Measurements from ENCODE around the gene ZNF644.
A peak's percentile ranks its signal among the peaks of the same experiment; 100 is the strongest.
"Not testable (repeated sequence)": the region's sequence is repeated elsewhere in the genome, so short reads cannot be mapped to it uniquely, and the experiment has no call there.

Gene ZNF644

DNA sequence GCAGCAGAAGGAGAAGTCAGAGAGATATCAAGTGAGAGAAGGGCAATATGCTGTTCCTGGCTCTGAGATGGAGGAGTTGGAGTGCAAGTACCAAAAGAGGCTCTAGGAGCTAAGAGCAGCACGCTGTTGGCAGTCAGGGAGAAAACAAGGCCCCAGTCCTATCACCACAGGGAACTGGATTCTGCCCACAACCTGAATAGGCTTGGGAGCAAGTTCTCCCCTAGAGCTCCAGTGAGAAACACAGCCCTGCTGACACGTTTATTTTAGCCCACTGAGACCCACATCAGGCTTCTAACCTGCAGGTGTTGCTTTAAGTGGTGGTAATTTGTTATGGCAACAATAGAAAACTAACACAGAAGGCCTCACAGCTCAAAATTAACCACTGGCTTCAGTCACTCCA lies 31.8 kb upstream of the ZNF644 start:
- Histone ChIP-seq H4K91ac (ENCODE audit: low read depth, low read length) (no peak overlapping the region), H3K4ac (ENCODE audit: low read depth, low read length) (no peak overlapping the region), H3K27ac (ENCODE audit: low read depth, low read length) (no peak overlapping the region), H3K14ac (ENCODE audit: low read length) (no peak overlapping the region), H3K23ac (ENCODE audit: low read length) (peak overlapping the region; percentile 35), H3K79me2 (ENCODE audit: control insufficient read depth, insufficient read depth, low read length, poor library complexity) (no peaks in the 10 kb centered on the region), H3K79me1 (ENCODE audit: low read length) (peaks cover 2% of the 10 kb centered on the region), H2AFZ (ENCODE audit: insufficient read depth, low read length, poor library complexity) (no peak overlapping the region), H3K36me3 (ENCODE audit: control insufficient read depth in 1 of 2, insufficient read depth in 2 of 2, low read length in 2 of 2) (no peaks in the 10 kb centered on the region), H3K4me3 (ENCODE audit: low read depth, low read length) (no peak overlapping the region), H2BK120ac (ENCODE audit: insufficient read depth, low read length, poor library complexity) (no peak overlapping the region), H2AK5ac (ENCODE audit: low read length) (no peak overlapping the region), H3K9me3 (ENCODE audit: insufficient read depth, low read depth, low read length) (no peaks in the 10 kb centered on the region), H4K12ac (ENCODE audit: low read depth, low read length) (no peak overlapping the region), H3K4me1 (ENCODE audit: control insufficient read depth in 1 of 2, insufficient read depth in 2 of 2, low read length in 2 of 2) (peaks cover 4% of the 10 kb centered on the region in 2 experiments), H4K8ac (ENCODE audit: low read depth, low read length) (no peak overlapping the region), H3K27me3 (ENCODE audit: insufficient read depth, low read length) (no peaks in the 10 kb centered on the region), H3K9ac (ENCODE audit: low read length) (peak overlapping the region; percentile 72), H3K4me2 (ENCODE audit: low read length) (no peak overlapping the region), H3K18ac (ENCODE audit: low read length) (no peak overlapping the region), H2BK12ac (ENCODE audit: low read length) (no peak overlapping the region), H2BK5ac (ENCODE audit: low read depth, low read length, poor library complexity) (no peak overlapping the region)
- WGBS (ENCODE audit: extremely low coverage, insufficient coverage, insufficient read length), result no CpG with 5 or more reads among the region's 2 CpGs
- DNase-seq, result no peak

DNA sequence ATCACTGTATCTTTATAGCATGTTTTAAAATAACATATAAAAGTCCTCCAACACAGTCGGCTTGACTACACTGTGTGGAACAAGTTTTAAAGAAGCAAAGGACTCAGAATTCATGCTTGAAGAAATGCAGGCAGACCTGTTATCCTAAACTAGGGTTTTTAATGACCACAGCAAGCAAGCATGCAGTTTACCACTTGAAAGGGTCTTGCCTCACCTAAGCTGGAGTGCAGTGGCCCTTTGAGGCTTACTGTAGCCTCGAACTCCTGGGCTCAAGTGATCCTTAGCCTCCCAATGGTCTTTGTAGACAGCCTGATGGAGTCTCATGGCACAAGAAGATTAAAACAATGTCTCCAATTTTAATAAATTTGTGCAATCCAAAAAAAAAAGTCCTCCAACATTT lies 27.7 kb upstream of the ZNF644 start:
- not testable (repeated sequence) for H3K79me2 ChIP-seq (ENCODE audit: control insufficient read depth, insufficient read depth, low read length, poor library complexity); H3K9me3 ChIP-seq (ENCODE audit: insufficient read depth, low read depth, low read length); H3K4ac ChIP-seq (ENCODE audit: low read depth, low read length); H3K4me2 ChIP-seq (ENCODE audit: low read length); H3K36me3 ChIP-seq (ENCODE audit: control insufficient read depth in 1 of 2, insufficient read depth in 2 of 2, low read length in 2 of 2); H3K18ac ChIP-seq (ENCODE audit: low read length); H3K14ac ChIP-seq (ENCODE audit: low read length); H3K9ac ChIP-seq (ENCODE audit: low read length); H3K27me3 ChIP-seq (ENCODE audit: insufficient read depth, low read length); H2BK5ac ChIP-seq (ENCODE audit: low read depth, low read length, poor library complexity); H3K79me1 ChIP-seq (ENCODE audit: low read length); H3K4me1 ChIP-seq (ENCODE audit: control insufficient read depth in 1 of 2, insufficient read depth in 2 of 2, low read length in 2 of 2); H4K8ac ChIP-seq (ENCODE audit: low read depth, low read length); H2AFZ ChIP-seq (ENCODE audit: insufficient read depth, low read length, poor library complexity); H2AK5ac ChIP-seq (ENCODE audit: low read length); H2BK12ac ChIP-seq (ENCODE audit: low read length); H3K23ac ChIP-seq (ENCODE audit: low read length); H3K4me3 ChIP-seq (ENCODE audit: low read depth, low read length); H4K12ac ChIP-seq (ENCODE audit: low read depth, low read length)
- peak overlapping the region; percentile 14 for H4K91ac ChIP-seq (ENCODE audit: low read depth, low read length)
- peak; percentile 36 to 74 for DNase-seq
- H3K27ac ChIP-seq (ENCODE audit: low read depth, low read length), result peak overlapping the region; percentile 56
- peak overlapping the region; percentile 33 for H2BK120ac ChIP-seq (ENCODE audit: insufficient read depth, low read length, poor library complexity)
- no CpG with 5 or more reads among the region's 2 CpGs for WGBS (ENCODE audit: extremely low coverage, insufficient coverage, insufficient read length)

DNA sequence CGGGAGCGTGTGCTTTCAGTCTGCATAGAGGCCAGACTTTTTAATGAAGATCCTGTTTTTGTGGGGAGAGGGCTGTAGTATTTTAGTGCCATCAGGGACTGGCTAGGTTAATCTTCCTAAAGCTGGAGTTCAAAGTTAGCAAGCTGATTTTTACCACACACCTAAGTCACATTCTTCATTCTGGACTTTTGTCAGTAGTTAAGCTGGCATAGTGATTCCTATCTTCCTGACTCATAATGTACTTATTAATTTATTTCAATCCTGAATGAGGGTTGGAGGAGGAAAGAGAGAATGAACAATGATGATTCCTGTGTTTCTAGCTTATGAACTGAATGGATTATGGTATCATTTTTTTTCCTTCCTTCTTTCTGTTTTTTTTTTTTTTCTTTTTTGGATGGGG lies 24.9 kb upstream of the ZNF644 start:
- H2BK5ac ChIP-seq (ENCODE audit: low read depth, low read length, poor library complexity), result no peak overlapping the region
- H3K18ac ChIP-seq (ENCODE audit: low read length), result no peak overlapping the region
- H3K14ac ChIP-seq (ENCODE audit: low read length), result no peak overlapping the region
- no peak overlapping the region for H3K27ac ChIP-seq (ENCODE audit: low read depth, low read length)
- no peak overlapping the region for H2BK12ac ChIP-seq (ENCODE audit: low read length)
- no peak overlapping the region for H4K8ac ChIP-seq (ENCODE audit: low read depth, low read length)
- no peak overlapping the region for H2AFZ ChIP-seq (ENCODE audit: insufficient read depth, low read length, poor library complexity)
- H4K12ac ChIP-seq (ENCODE audit: low read depth, low read length), result no peak overlapping the region
- H3K4me1 ChIP-seq (ENCODE audit: control insufficient read depth in 1 of 2, insufficient read depth in 2 of 2, low read length in 2 of 2), result peaks cover 4% of the 10 kb centered on the region in 2 experiments
- no peak overlapping the region for H3K23ac ChIP-seq (ENCODE audit: low read length)
- no CpG with 5 or more reads among the region's 2 CpGs for WGBS (ENCODE audit: extremely low coverage, insufficient coverage, insufficient read length)
- no peak overlapping the region for H3K9ac ChIP-seq (ENCODE audit: low read length)
- H3K4me2 ChIP-seq (ENCODE audit: low read length), result no peak overlapping the region
- no peak overlapping the region for H2BK120ac ChIP-seq (ENCODE audit: insufficient read depth, low read length, poor library complexity)
- H3K36me3 ChIP-seq (ENCODE audit: control insufficient read depth in 1 of 2, insufficient read depth in 2 of 2, low read length in 2 of 2), result no peaks in the 10 kb centered on the region
- H3K79me1 ChIP-seq (ENCODE audit: low read length), result peaks cover 2% of the 10 kb centered on the region
- no peak overlapping the region for H3K4me3 ChIP-seq (ENCODE audit: low read depth, low read length)
- no peaks in the 10 kb centered on the region for H3K79me2 ChIP-seq (ENCODE audit: control insufficient read depth, insufficient read depth, low read length, poor library complexity)
- H3K9me3 ChIP-seq (ENCODE audit: insufficient read depth, low read depth, low read length), result no peaks in the 10 kb centered on the region
- H2AK5ac ChIP-seq (ENCODE audit: low read length), result no peak overlapping the region
- DNase-seq, result no peak
- H3K27me3 ChIP-seq (ENCODE audit: insufficient read depth, low read length), result no peaks in the 10 kb centered on the region
- H3K4ac ChIP-seq (ENCODE audit: low read depth, low read length), result no peak overlapping the region
- no peak overlapping the region for H4K91ac ChIP-seq (ENCODE audit: low read depth, low read length)

DNA sequence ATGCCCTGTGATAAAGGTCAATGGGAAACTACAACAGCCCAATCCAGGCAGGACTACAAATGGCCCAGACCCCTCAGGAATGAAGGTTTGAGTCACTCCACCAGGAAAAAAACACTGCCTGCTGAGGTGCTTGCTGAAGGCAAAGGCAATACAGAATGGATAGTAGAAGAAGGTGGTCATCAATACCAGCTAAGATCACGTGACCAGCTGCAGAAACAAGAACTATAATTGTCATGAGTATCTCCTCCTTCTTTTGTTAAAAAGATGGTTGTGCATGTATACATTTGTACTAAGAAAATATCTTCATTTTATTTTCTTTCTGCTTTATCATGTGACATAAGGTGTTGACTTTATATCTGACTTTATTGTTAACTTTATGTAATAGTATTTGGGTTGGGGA lies 23.4 kb upstream of the ZNF644 start:
- Histone ChIP-seq H3K4me1 (ENCODE audit: control insufficient read depth in 1 of 2, insufficient read depth in 2 of 2, low read length in 2 of 2) (peaks cover 4% of the 10 kb centered on the region in 2 experiments), H3K18ac (ENCODE audit: low read length) (no peak overlapping the region), H4K12ac (ENCODE audit: low read depth, low read length) (no peak overlapping the region), H2AK5ac (ENCODE audit: low read length) (no peak overlapping the region), H4K8ac (ENCODE audit: low read depth, low read length) (no peak overlapping the region), H3K4me2 (ENCODE audit: low read length) (no peak overlapping the region), H2AFZ (ENCODE audit: insufficient read depth, low read length, poor library complexity) (no peak overlapping the region), H3K4me3 (ENCODE audit: low read depth, low read length) (no peak overlapping the region), H3K9me3 (ENCODE audit: insufficient read depth, low read depth, low read length) (no peaks in the 10 kb centered on the region), H3K79me1 (ENCODE audit: low read length) (peaks cover 2% of the 10 kb centered on the region), H3K27ac (ENCODE audit: low read depth, low read length) (no peak overlapping the region), H3K4ac (ENCODE audit: low read depth, low read length) (no peak overlapping the region), H3K79me2 (ENCODE audit: control insufficient read depth, insufficient read depth, low read length, poor library complexity) (no peaks in the 10 kb centered on the region), H3K9ac (ENCODE audit: low read length) (no peak overlapping the region), H2BK120ac (ENCODE audit: insufficient read depth, low read length, poor library complexity) (no peak overlapping the region), H2BK12ac (ENCODE audit: low read length) (no peak overlapping the region), H3K23ac (ENCODE audit: low read length) (no peak overlapping the region), H2BK5ac (ENCODE audit: low read depth, low read length, poor library complexity) (no peak overlapping the region), H3K14ac (ENCODE audit: low read length) (no peak overlapping the region), H4K91ac (ENCODE audit: low read depth, low read length) (no peak overlapping the region), H3K27me3 (ENCODE audit: insufficient read depth, low read length) (no peaks in the 10 kb centered on the region), H3K36me3 (ENCODE audit: control insufficient read depth in 1 of 2, insufficient read depth in 2 of 2, low read length in 2 of 2) (no peaks in the 10 kb centered on the region)
- no CpG with 5 or more reads among the region's 1 CpG for WGBS (ENCODE audit: extremely low coverage, insufficient coverage, insufficient read length)
- no peak for DNase-seq

Measured in trophoblast cell (in vitro differentiated cells and primary cell).